ENCODE results near the gene ABHD17C. TPM values are rescaled to one million over a fixed set of nuclear protein-coding genes. Genes with fewer than 3 reads are reported as not detected.
A peak's percentile ranks its signal among the peaks of the same experiment; 100 is the strongest.

ABHD17C gene
- total and polyA plus RNA-seq, 2 of the 8 experiments (the other 6 are each of a cell fraction or from before 2014, with no cell fraction given), result 20.2 to 29.8 TPM

DNA sequence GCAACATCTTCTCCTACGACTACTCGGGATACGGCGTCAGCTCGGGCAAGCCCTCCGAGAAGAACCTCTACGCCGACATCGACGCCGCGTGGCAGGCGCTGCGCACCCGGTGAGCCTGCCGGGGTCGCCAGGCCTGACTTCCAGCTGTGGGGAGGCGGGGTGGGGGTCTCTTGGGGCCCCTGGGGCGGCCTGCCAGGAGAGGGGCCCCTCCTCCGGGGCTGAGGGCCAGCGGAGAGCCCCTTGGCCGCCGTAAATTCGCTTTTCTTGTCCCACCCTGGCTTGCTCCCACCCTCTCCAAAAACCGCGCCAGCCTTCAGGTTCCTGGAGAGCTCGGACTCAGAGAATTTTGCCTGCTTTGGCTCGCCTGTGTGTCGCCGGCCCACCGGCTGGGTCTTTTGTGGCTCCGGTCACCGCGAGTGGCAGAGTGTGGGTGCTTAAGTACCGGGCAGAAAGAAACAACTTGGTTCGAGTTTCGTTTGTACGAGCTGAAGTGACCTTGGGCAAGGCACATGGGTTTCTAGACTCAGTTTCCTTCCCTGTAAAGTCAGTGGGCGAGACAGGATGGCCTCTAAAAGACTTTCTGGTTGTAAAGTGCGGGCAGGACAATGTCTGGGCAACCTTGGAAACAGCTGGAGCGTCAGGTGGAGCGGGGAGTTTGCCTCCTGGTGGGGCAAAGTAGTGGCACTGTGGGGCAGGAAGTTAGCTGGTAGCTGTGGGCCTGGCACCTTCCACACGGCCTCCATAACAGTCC, 976 bp downstream of the ABHD17C start:
- Histone ChIP-seq H3K9me3 (ENCODE audit: insufficient read depth in 2 of 2, low read depth in 1 of 2, low read length in 1 of 2) (no peaks in the 10 kb centered on the region), H4K20me1 (replicated peaks in 1 of 2; ENCODE audit: control insufficient read depth in 1 of 2, insufficient read depth in 2 of 2, low read length in 2 of 2) (peaks cover 0 to 5% of the 10 kb centered on the region in 2 experiments), H2BK12ac (ENCODE audit: low read depth, low read length) (peak overlapping the region; percentile 60; the same call in 1 of the 2 replicates), H3K27ac (ENCODE audit: low read depth, low read length) (no peak overlapping the region), H4K91ac (replicated peaks; ENCODE audit: insufficient read length, low read length) (no peak overlapping the region), H3K27me3 (replicated peaks in 1 of 4; ENCODE audit: control insufficient read depth in 3 of 4, extremely low read depth in 1 of 4, insufficient read depth in 3 of 4, low read length in 3 of 4) (peaks cover 0 to 22% (median 7%) of the 10 kb centered on the region in 4 experiments; a peak in 5 of 7 replicates), H3K23ac (ENCODE audit: insufficient read length) (no peak overlapping the region), H3K18ac (ENCODE audit: extremely low read depth, low read length) (peak overlapping the region; percentile 96), H3K4me2 (ENCODE audit: insufficient read depth in 1 of 2, low read depth in 2 of 2, low read length in 2 of 2) (peak overlapping the region; percentile 64 to 97), H3K4ac (replicated peaks; ENCODE audit: insufficient read length, low read depth, low read length) (peak overlapping the region; percentile 28), H2BK120ac (replicated peaks; ENCODE audit: low read depth, low read length) (no peak overlapping the region), H2BK15ac (ENCODE audit: low read length) (peak overlapping the region; percentile 83; the same call in 1 of the 2 replicates), H2BK5ac (ENCODE audit: low read depth, low read length) (no peak overlapping the region), H2AK5ac (ENCODE audit: low read depth, low read length) (no peak overlapping the region), H3K79me1 (ENCODE audit: low read depth, low read length) (no peaks in the 10 kb centered on the region; the same call in 1 of the 2 replicates), H2BK20ac (ENCODE audit: low read length) (no peak overlapping the region), H3K23me2 (ENCODE audit: low read depth, low read length) (peaks cover 15% of the 10 kb centered on the region), H3K4me3 (ENCODE audit: extremely low read depth in 1 of 4, insufficient read depth in 2 of 4, low read depth in 3 of 4, low read length in 4 of 4) (peak overlapping the region; percentile 69 to 78 (median 71)), H3K4me1 (replicated peaks in 1 of 4; ENCODE audit: control insufficient read depth in 3 of 4, insufficient read depth in 4 of 4, low read length in 3 of 4) (peaks cover 5 to 9% (median 8%) of the 10 kb centered on the region in 4 experiments; a peak in 5 of 7 replicates), H3K14ac (ENCODE audit: insufficient read length) (no peak overlapping the region), H3K36me3 (ENCODE audit: control insufficient read depth in 2 of 4, insufficient read depth in 4 of 4, low read length in 3 of 4) (no peaks in the 10 kb centered on the region), H3K56ac (replicated peaks; ENCODE audit: insufficient read length, low read depth, low read length) (no peak overlapping the region), H2AFZ (ENCODE audit: low read length) (peak overlapping the region; percentile 90; the same call in 1 of the 2 replicates), H3K79me2 (ENCODE audit: control insufficient read depth in 1 of 2, insufficient read depth in 2 of 2, low read length in 2 of 2) (peaks cover 3 to 39% of the 10 kb centered on the region in 2 experiments; a peak in 3 of 4 replicates), H4K5ac (ENCODE audit: insufficient read length, low read depth, low read length) (no peak overlapping the region), H3K9ac (replicated peaks in 1 of 4; ENCODE audit: extremely low read depth in 1 of 4, low read depth in 3 of 4, low read length in 3 of 4) (peak overlapping the region; percentile 3 to 86 (median 68); a peak in 5 of 7 replicates), H4K8ac (ENCODE audit: extremely low read depth, insufficient read depth, low read length) (peak overlapping the region; percentile 84)
- DNase-seq (ENCODE audit: low read depth in 1 of 2, low spot score in 2 of 2) (peak in 1 of 2 experiments; percentile 52), FAIRE-seq (no peak)
- WGBS, 2 experiments (ENCODE audit: extremely low coverage in 1 of 2, insufficient coverage in 1 of 2, insufficient read length in 1 of 2, insufficient replicate concordance in 2 of 2, low coverage in 1 of 2, low lambda C conversion rate in 2 of 2, missing lambda C conversion rate in 1 of 2), result 3% methylated on average over 39 of the region's 43 CpGs; no CpG with 5 or more reads in 1 of the 2 experiments
- ChIA-PET CTCF (ENCODE audit: partially characterized antibody) (interaction anchor here (0.6 to 3.3 kb wide), 8 partner anchors 10 to 129 kb away, joined by 3 to 16 read pairs (median 6); no protein-coding TSS in a partner anchor), POLR2A (ENCODE audit: partially characterized antibody) (interaction anchor here (1.1 to 2.9 kb wide), 7 partner anchors 8 to 219 kb away, joined by 3 to 14 read pairs (median 3); partner anchors contain the start of gene CEMIP)
- TF ChIP-seq TAF1 (IDR thresholded peaks at IDR 0.05; ENCODE audit: low read depth, low read length) (no peak), RFX5 (IDR thresholded peaks at IDR 0.05; ENCODE audit: borderline replicate concordance, low read depth, low read length) (no peak), SIRT6 (IDR thresholded peaks at IDR 0.05; ENCODE audit: low read length) (no peak), SRF (IDR thresholded peaks at IDR 0.05; ENCODE audit: low read depth, low read length) (no peak), KDM5A (IDR thresholded peaks at IDR 0.05; ENCODE audit: low read length) (no peak), GTF2F1 (IDR thresholded peaks at IDR 0.05; ENCODE audit: borderline replicate concordance, low read depth, low read length) (no peak), EZH2 (IDR thresholded peaks at IDR 0.05; ENCODE audit: low read depth, low read length, severe bottlenecking) (no peak), SP1 (IDR thresholded peaks at IDR 0.05; ENCODE audit: low read depth, low read length) (no peak), CREB1 (IDR thresholded peaks at IDR 0.05) (no peak), TBP (IDR thresholded peaks at IDR 0.05; ENCODE audit: low read depth, low read length) (no peak)
- TF ChIP-seq, protein P1, sequence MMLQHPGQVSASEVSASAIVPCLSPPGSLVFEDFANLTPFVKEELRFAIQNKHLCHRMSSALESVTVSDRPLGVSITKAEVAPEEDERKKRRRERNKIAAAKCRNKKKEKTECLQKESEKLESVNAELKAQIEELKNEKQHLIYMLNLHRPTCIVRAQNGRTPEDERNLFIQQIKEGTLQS (IDR thresholded peaks at IDR 0.05; ENCODE audit: insufficient read depth, low read depth, low read length), result no peak
- TF ChIP-seq, protein P2, sequence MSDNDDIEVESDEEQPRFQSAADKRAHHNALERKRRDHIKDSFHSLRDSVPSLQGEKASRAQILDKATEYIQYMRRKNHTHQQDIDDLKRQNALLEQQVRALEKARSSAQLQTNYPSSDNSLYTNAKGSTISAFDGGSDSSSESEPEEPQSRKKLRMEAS (IDR thresholded peaks at IDR 0.05), result peak; percentile 29

Measured in H1 (cell line).